NCI-H748 (cell line): ENCODE measurements around the gene BTBD9.
"Not testable (repeated sequence)": the region's sequence is repeated elsewhere in the genome, so short reads cannot be mapped to it uniquely, and the experiment has no call there.

Source experiments
- DNase-seq: peaks from one replicate; lab custom pipeline; 2025; ENCODE audit not compliant: unreplicated experiment; lab: John Stamatoyannopoulos, UW

BTBD9 gene

GRCh38 chr6:38650207-38650752, 10.6 kb upstream of the BTBD9 start:
- no peak for DNase-seq

GRCh38 chr6:38649744-38650143, 10.0 kb upstream of the BTBD9 start:
- DNase-seq = no peak

GRCh38 chr6:38648629-38649028, 8.9 kb upstream of the BTBD9 start:
- no peak for DNase-seq

GRCh38 chr6:38646166-38646878, 6.6 kb upstream of the BTBD9 start:
- DNase-seq = no peak

GRCh38 chr6:38644951-38645350, 5.2 kb upstream of the BTBD9 start:
- no peak for DNase-seq

GRCh38 chr6:38640216-38640909, 634 bp upstream of the BTBD9 start:
- peak; percentile 26 for DNase-seq

GRCh38 chr6:38638941-38639497, 710 bp downstream of the BTBD9 start:
- DNase-seq = peak; percentile 68

GRCh38 chr6:38637756-38638155, 2.0 kb downstream of the BTBD9 start:
- DNase-seq = no peak

- DNase-seq = no peak
Measured at GRCh38 chr6:38636027-38636426, 3.7 kb downstream of the BTBD9 start.

GRCh38 chr6:38634518-38634917, 5.2 kb downstream of the BTBD9 start:
- no peak for DNase-seq

- DNase-seq = no peak
Measured at GRCh38 chr6:38632490-38632889, 7.2 kb downstream of the BTBD9 start.

GRCh38 chr6:38631186-38631783, 8.4 kb downstream of the BTBD9 start:
- DNase-seq = no peak

- DNase-seq = no peak
Measured at GRCh38 chr6:38625217-38625616, 14.5 kb downstream of the BTBD9 start.

GRCh38 chr6:38619342-38619741, 20.4 kb downstream of the BTBD9 start:
- not testable (repeated sequence) for DNase-seq

GRCh38 chr6:38618301-38618700, 21.4 kb downstream of the BTBD9 start:
- not testable (repeated sequence) for DNase-seq

- no peak for DNase-seq
Measured at GRCh38 chr6:38617856-38618255, 21.9 kb downstream of the BTBD9 start.

- no peak for DNase-seq
Measured at GRCh38 chr6:38612143-38612965, 27.4 kb downstream of the BTBD9 start.

- DNase-seq = no peak
Measured at GRCh38 chr6:38610050-38610625, 29.6 kb downstream of the BTBD9 start.

GRCh38 chr6:38604700-38605099, 35.0 kb downstream of the BTBD9 start:
- DNase-seq = no peak

GRCh38 chr6:38603966-38604365, 35.8 kb downstream of the BTBD9 start:
- DNase-seq = no peak
